Posterior vena cava (tissue), 2 donors: ENCODE data around the gene GRXCR2. TPM values are rescaled to one million over a fixed set of nuclear protein-coding genes. Genes with fewer than 3 reads are reported as not detected.
"Not testable (repeated sequence)": the region's sequence is repeated elsewhere in the genome, so short reads cannot be mapped to it uniquely, and the experiment has no call there.

ENCODE experiments used
- DNase-seq: peaks from one replicate; pipeline ENCODE4 v3.0.0-alpha.2; 2020; ENCODE audit warnings: low spot score
- intact Hi-C, 2 donors: fragments of 100-400 bp; cut with DNase I; formaldehyde crosslinking; loops; one replicate each; pipeline versions ENCODE4 v1.14.1 to v1.14.2; 2022 to 2023
- long read RNA-seq, 2 donors: library from polyadenylated mRNA; unstranded; transcript quantifications; one replicate each; pipeline ENCODE4 v2.0.0, GENCODE V29; 2020 to 2021
- total RNA-seq, 2 donors: library from RNA; stranded (reverse); fragmentation: NEBNext Ultra II Directional; extraction: Animal tissue kit (Norgen Biotek cat#: 25700); gene quantifications; one replicate each; pipeline ENCODE4 v1.2.1, GENCODE V29; 2021
- donor health status: DM: yes; HTN: yes; CAD: no.
- donor health status: DM: yes; HTN: yes; CAD: no.

Gene GRXCR2
- total RNA-seq, result not detected
- long read RNA-seq, donor 1, result 0 reads
- long read RNA-seq, donor 2, result 0 reads

- DNase-seq, result no peak
- intact Hi-C loops, result no loop called here
Observed at GRCh38 chr5:145872914-145873313, at the start of gene GRXCR2. GRXCR2 (minus strand) TSS chr5:145873014; CDS start chr5:145872968, 46 bp downstream.

GRCh38 chr5:145922059-145922458 is 49.2 kb upstream of the GRXCR2 start:
- no peak for DNase-seq
- intact Hi-C loops, result loop anchor here in 1 of 2 donors (5.0 kb wide), 1 partner anchor 1015 kb away; no protein-coding TSS in a partner anchor

GRCh38 chr5:145921211-145921610 is 48.4 kb upstream of the GRXCR2 start:
- intact Hi-C loops, result loop anchor here in 1 of 2 donors (5.0 kb wide), 1 partner anchor 1014 kb away; no protein-coding TSS in a partner anchor
- DNase-seq, result no peak

GRCh38 chr5:145920542-145921210 is 47.9 kb upstream of the GRXCR2 start:
- intact Hi-C loops, result loop anchor here in 1 of 2 donors (5.0 kb wide), 1 partner anchor 1013 kb away; no protein-coding TSS in a partner anchor

GRCh38 chr5:145919413-145919812 is 46.6 kb upstream of the GRXCR2 start:
- no peak for DNase-seq
- intact Hi-C loops, result no loop called here

More at GRCh38 chr5:145920542-145921210, 47.9 kb upstream of the GRXCR2 start:
- no peak for DNase-seq

- intact Hi-C loops, result no loop called here
- no peak for DNase-seq
Observed at GRCh38 chr5:145918397-145918796, 45.6 kb upstream of the GRXCR2 start.

- intact Hi-C loops, result no loop called here
- DNase-seq, result no peak
Observed at GRCh38 chr5:145917288-145917687, 44.5 kb upstream of the GRXCR2 start.

- no peak for DNase-seq
- intact Hi-C loops, result no loop called here
Observed at GRCh38 chr5:145915970-145916638, 43.3 kb upstream of the GRXCR2 start.

- intact Hi-C loops, result no loop called here
Observed at GRCh38 chr5:145913701-145914100, 40.9 kb upstream of the GRXCR2 start.

GRCh38 chr5:145912594-145912993 is 39.8 kb upstream of the GRXCR2 start:
- DNase-seq, result no peak
- intact Hi-C loops, result no loop called here

More at GRCh38 chr5:145913701-145914100, 40.9 kb upstream of the GRXCR2 start:
- DNase-seq, result no peak

- intact Hi-C loops, result no loop called here
- DNase-seq, result no peak
Observed at GRCh38 chr5:145912019-145912418, 39.2 kb upstream of the GRXCR2 start.

- intact Hi-C loops, result no loop called here
- DNase-seq, result no peak
Observed at GRCh38 chr5:145911164-145911563, 38.4 kb upstream of the GRXCR2 start.

GRCh38 chr5:145908206-145908960 is 35.6 kb upstream of the GRXCR2 start:
- no peak for DNase-seq
- intact Hi-C loops, result no loop called here

GRCh38 chr5:145906401-145906800 is 33.6 kb upstream of the GRXCR2 start:
- DNase-seq, result no peak
- intact Hi-C loops, result no loop called here

- no peak for DNase-seq
- intact Hi-C loops, result no loop called here
Observed at GRCh38 chr5:145904743-145905142, 31.9 kb upstream of the GRXCR2 start.

GRCh38 chr5:145903867-145904266 is 31.1 kb upstream of the GRXCR2 start:
- intact Hi-C loops, result no loop called here
- DNase-seq, result no peak

- intact Hi-C loops, result no loop called here
- no peak for DNase-seq
Observed at GRCh38 chr5:145903113-145903512, 30.3 kb upstream of the GRXCR2 start.

GRCh38 chr5:145902421-145902820 is 29.6 kb upstream of the GRXCR2 start:
- intact Hi-C loops, result no loop called here
- no peak for DNase-seq

GRCh38 chr5:145898171-145898570 is 25.4 kb upstream of the GRXCR2 start:
- intact Hi-C loops, result no loop called here
- no peak for DNase-seq

GRCh38 chr5:145891378-145891777 is 18.6 kb upstream of the GRXCR2 start:
- intact Hi-C loops, DNase-seq: not testable (repeated sequence)
